Hippocampal formation (tissue), 2 donors: ENCODE data around the gene DDX1.
"Not testable (repeated sequence)": the region's sequence is repeated elsewhere in the genome, so short reads cannot be mapped to it uniquely, and the experiment has no call there.

Source experiments
- DNase-seq, 2 donors: peaks; one replicate each; lab custom pipeline; 2025; lab: John Stamatoyannopoulos, UW

Gene DDX1

GRCh38 chr2:15595342-15595905 lies 3.8 kb downstream of the DDX1 start:
- DNase-seq, result no peak

- no peak for DNase-seq
These were observed 4.3 kb downstream of the DDX1 start for GRCh38 chr2:15595936-15596335.

- DNase-seq, result no peak
These were observed 4.7 kb downstream of the DDX1 start for GRCh38 chr2:15596350-15596749.

GRCh38 chr2:15596968-15597367 lies 5.3 kb downstream of the DDX1 start:
- DNase-seq, result no peak

GRCh38 chr2:15599994-15600393 lies 8.3 kb downstream of the DDX1 start:
- DNase-seq, result no peak

GRCh38 chr2:15601681-15602080 lies 10.0 kb downstream of the DDX1 start:
- no peak for DNase-seq

- DNase-seq, result no peak
These were observed 10.7 kb downstream of the DDX1 start for GRCh38 chr2:15602393-15602792.

- DNase-seq, result no peak
These were observed 11.5 kb downstream of the DDX1 start for GRCh38 chr2:15603044-15603765.

GRCh38 chr2:15603948-15604347 lies 12.3 kb downstream of the DDX1 start:
- DNase-seq, result no peak

GRCh38 chr2:15605721-15606120 lies 14.1 kb downstream of the DDX1 start:
- DNase-seq, result no peak

- DNase-seq, result no peak
These were observed 15.1 kb downstream of the DDX1 start for GRCh38 chr2:15606481-15607441.

- DNase-seq, result no peak
These were observed 16.2 kb downstream of the DDX1 start for GRCh38 chr2:15607709-15608391.

- DNase-seq, result no peak
These were observed 16.7 kb downstream of the DDX1 start for GRCh38 chr2:15608392-15608761.

- no peak for DNase-seq
These were observed 17.8 kb downstream of the DDX1 start for GRCh38 chr2:15609341-15610042.

GRCh38 chr2:15610430-15610952 lies 18.8 kb downstream of the DDX1 start:
- no peak for DNase-seq

- DNase-seq, result not testable (repeated sequence)
These were observed 20.4 kb downstream of the DDX1 start for GRCh38 chr2:15612101-15612500.

- DNase-seq, result no peak
These were observed 22.2 kb downstream of the DDX1 start for GRCh38 chr2:15613736-15614429.

GRCh38 chr2:15614545-15615300 lies 23.1 kb downstream of the DDX1 start:
- DNase-seq, result no peak

GRCh38 chr2:15615301-15615920 lies 23.7 kb downstream of the DDX1 start:
- no peak for DNase-seq
